Right lobe of liver (tissue), 4 donors: ENCODE results near the gene TF.

Source experiments
- POLR2A ChIP-seq: fragments of 450-650 bp; IDR thresholded peaks from one replicate; pipeline ENCODE4 v1.6.1; 2017; ENCODE audit warnings: antibody characterized with exemption, mild to moderate bottlenecking
- TF ChIP-seq, protein P1 (sequence below), 4 donors: fragments of 200-600 bp in 3 of 4; fragments of 450-650 bp in 1 of 4; IDR thresholded peaks; one replicate each; pipeline versions ENCODE4 v1.5.1 to v1.8.0; 2016 to 2022; ENCODE audit warnings: antibody characterized with exemption in 4 of 4, mild to moderate bottlenecking in 2 of 4
- donor health status: DM: no; HTN: no; CAD: no.
- donor health status: DM: no; HTN: no; CAD: no.
- donor health status: DM: no; HTN: yes; CAD: no.

GRCh38 chr3:133757701-133758567 is 11.7 kb downstream of the TF start:
- no peak for TF ChIP-seq POLR2A
- TF ChIP-seq, protein P1, sequence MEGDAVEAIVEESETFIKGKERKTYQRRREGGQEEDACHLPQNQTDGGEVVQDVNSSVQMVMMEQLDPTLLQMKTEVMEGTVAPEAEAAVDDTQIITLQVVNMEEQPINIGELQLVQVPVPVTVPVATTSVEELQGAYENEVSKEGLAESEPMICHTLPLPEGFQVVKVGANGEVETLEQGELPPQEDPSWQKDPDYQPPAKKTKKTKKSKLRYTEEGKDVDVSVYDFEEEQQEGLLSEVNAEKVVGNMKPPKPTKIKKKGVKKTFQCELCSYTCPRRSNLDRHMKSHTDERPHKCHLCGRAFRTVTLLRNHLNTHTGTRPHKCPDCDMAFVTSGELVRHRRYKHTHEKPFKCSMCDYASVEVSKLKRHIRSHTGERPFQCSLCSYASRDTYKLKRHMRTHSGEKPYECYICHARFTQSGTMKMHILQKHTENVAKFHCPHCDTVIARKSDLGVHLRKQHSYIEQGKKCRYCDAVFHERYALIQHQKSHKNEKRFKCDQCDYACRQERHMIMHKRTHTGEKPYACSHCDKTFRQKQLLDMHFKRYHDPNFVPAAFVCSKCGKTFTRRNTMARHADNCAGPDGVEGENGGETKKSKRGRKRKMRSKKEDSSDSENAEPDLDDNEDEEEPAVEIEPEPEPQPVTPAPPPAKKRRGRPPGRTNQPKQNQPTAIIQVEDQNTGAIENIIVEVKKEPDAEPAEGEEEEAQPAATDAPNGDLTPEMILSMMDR (IDR thresholded peaks at IDR 0.05) = no peak
